Skeletal muscle satellite cell (primary cell): ENCODE results near the gene XAB2. TPM values are rescaled to one million over a fixed set of nuclear protein-coding genes. Genes with fewer than 3 reads are reported as not detected.
"Not testable (repeated sequence)": the region's sequence is repeated elsewhere in the genome, so short reads cannot be mapped to it uniquely, and the experiment has no call there.

ENCODE experiments used
- H3K27me3 ChIP-seq: 2 replicates; pipeline ENCODE4 v1.7.0; 2013; ENCODE audit warnings: low read length; ENCODE audit not compliant: control insufficient read depth, insufficient read depth
- H3K36me3 ChIP-seq: 2 replicates; pipeline ENCODE4 v1.7.0; 2013; ENCODE audit warnings: mild to moderate bottlenecking, control low read depth, low read length; ENCODE audit not compliant: insufficient read depth
- H3K4me1 ChIP-seq: 2 replicates; pipeline ENCODE4 v1.7.0; 2013; ENCODE audit warnings: low read length; ENCODE audit not compliant: control insufficient read depth, insufficient read depth
- H3K4me2 ChIP-seq: 2 replicates; pipeline ENCODE4 v1.7.0; 2013; ENCODE audit warnings: mild to moderate bottlenecking, low read length
- H3K4me3 ChIP-seq: 2 replicates; pipeline ENCODE4 v1.7.0; 2013; ENCODE audit warnings: low read length
- H3K9ac ChIP-seq: 2 replicates; pipeline ENCODE4 v1.7.0; 2013; ENCODE audit warnings: mild to moderate bottlenecking, low read depth, low read length, moderate library complexity
- H3K9me3 ChIP-seq: replicated peaks from 2 replicates; pipeline ENCODE4 v1.7.0; 2013; ENCODE audit warnings: mild to moderate bottlenecking, control low read depth, low read length
- small RNA-seq: library from RNA; depleted of rRNA; stranded (forward); fragments of <200 nt; gene quantifications from one replicate; pipeline ENCODE3, GENCODE V24; 2012

XAB2 gene

DNA sequence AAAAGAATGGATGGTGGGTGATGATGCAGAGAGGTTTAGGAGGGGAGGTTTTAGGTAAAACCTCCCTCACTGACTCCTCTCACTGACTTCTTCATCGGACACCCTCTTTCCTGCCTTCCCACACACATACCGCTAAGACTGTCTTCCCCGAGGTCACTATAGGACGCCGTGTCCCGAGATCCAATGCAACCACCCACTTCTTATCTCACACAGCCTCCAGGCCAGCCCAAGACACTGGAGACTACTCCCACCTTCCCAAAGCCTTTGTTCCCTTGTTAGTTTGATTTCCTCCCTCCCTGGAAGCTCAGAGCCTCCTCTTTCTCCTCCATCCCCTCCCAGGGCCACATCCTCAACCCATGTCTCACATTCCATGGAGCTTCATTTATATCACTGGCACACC is 50.2 kb downstream of the XAB2 start:
- Histone ChIP-seq H3K4me1 (no peaks in the 10 kb centered on the region), H3K9me3 (no peaks in the 10 kb centered on the region), H3K27me3 (peaks cover 20% of the 10 kb centered on the region), H3K9ac (no peak overlapping the region), H3K4me2 (no peak overlapping the region), H3K36me3 (no peaks in the 10 kb centered on the region), H3K4me3 (no peak overlapping the region)

GRCh38 chr19:7578127-7578526 is 51.2 kb downstream of the XAB2 start:
- Histone ChIP-seq H3K4me1 (no peaks in the 10 kb centered on the region), H3K9me3 (no peaks in the 10 kb centered on the region), H3K9ac (no peak overlapping the region), H3K27me3 (peaks cover 20% of the 10 kb centered on the region), H3K4me2 (no peak overlapping the region), H3K4me3 (no peak overlapping the region), H3K36me3 (no peaks in the 10 kb centered on the region)

- not testable (repeated sequence) for H3K4me2 ChIP-seq, H3K4me3 ChIP-seq, H3K9me3 ChIP-seq, H3K9ac ChIP-seq, H3K36me3 ChIP-seq, H3K4me1 ChIP-seq
- H3K27me3 ChIP-seq = peaks cover 19% of the 10 kb centered on the region
These were observed 51.9 kb downstream of the XAB2 start for GRCh38 chr19:7577422-7577821.

DNA sequence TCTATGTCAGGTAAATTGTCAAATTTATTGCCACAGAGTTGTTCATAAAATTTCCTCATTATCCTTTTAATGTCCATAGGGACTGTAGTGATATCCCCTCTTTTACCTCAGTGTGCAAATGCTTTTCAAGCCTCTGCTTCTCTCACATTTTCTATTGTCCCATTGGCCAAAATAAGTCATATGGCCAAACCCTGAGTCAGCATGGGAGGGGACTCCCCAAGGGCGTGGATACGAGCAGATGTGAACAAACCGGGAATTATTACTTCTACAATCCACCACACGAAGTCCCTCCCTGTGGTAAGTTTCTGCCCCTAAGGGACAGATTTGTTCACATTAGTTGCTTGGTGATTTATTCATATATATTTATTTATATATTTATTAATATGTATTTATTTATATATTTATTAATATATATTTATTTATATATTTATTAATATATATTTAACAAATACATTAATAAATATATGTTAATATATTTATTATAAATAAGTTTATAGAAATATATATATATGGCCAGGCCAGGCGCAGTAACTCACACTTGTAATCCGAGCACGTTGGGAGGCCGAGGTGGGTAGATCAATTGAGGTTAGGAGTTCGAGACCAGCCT is 53.8 kb downstream of the XAB2 start:
- Histone ChIP-seq H3K9me3 (no peaks in the 10 kb centered on the region), H3K4me2 (no peak overlapping the region), H3K36me3 (no peaks in the 10 kb centered on the region), H3K27me3 (peaks cover 11% of the 10 kb centered on the region), H3K9ac (no peak overlapping the region), H3K4me1 (no peaks in the 10 kb centered on the region), H3K4me3 (no peak overlapping the region)

- H3K4me1 ChIP-seq = no peaks in the 10 kb centered on the region
- H3K36me3 ChIP-seq = no peaks in the 10 kb centered on the region
- no peak overlapping the region for H3K4me3 ChIP-seq
- no peak overlapping the region for H3K4me2 ChIP-seq
- H3K9ac ChIP-seq = no peak overlapping the region
- no peaks in the 10 kb centered on the region for H3K27me3 ChIP-seq
- H3K9me3 ChIP-seq = no peaks in the 10 kb centered on the region
These were observed 58.6 kb downstream of the XAB2 start for GRCh38 chr19:7570761-7571160.

Small RNAs within 50 kb of the gene (small RNA-seq; reads per million reads assigned to genes)
- not detected for gene MIR6792
